KBM-7 (cell line): ENCODE data around the gene DDX1.

Experiments
- DNase-seq: peaks from one replicate; pipeline ENCODE4 v3.0.0-alpha.2; 2015
- in situ Hi-C: fragments of 300-500 bp; cut with MboI; formaldehyde crosslinking; loops from 2 replicates; pipeline ENCODE4 v1.14.3; 2020; ENCODE audit warnings: low sequenced_read_pairs, low pct_unique_long_range_greater_than_20kb, mixed read lengths

DDX1 gene

GRCh38 chr2:15560988-15561573 lies 30.6 kb upstream of the DDX1 start, which contains the start of gene NBAS:
Gene NBAS (minus strand): TSS chr2:15561334. CDS start chr2:15561304, 30 bp downstream.
- in situ Hi-C loops: loop anchor here (25.0 kb wide), 1 partner anchor 399 kb away; no protein-coding TSS in a partner anchor
- DNase-seq: peak; percentile 85

DNA sequence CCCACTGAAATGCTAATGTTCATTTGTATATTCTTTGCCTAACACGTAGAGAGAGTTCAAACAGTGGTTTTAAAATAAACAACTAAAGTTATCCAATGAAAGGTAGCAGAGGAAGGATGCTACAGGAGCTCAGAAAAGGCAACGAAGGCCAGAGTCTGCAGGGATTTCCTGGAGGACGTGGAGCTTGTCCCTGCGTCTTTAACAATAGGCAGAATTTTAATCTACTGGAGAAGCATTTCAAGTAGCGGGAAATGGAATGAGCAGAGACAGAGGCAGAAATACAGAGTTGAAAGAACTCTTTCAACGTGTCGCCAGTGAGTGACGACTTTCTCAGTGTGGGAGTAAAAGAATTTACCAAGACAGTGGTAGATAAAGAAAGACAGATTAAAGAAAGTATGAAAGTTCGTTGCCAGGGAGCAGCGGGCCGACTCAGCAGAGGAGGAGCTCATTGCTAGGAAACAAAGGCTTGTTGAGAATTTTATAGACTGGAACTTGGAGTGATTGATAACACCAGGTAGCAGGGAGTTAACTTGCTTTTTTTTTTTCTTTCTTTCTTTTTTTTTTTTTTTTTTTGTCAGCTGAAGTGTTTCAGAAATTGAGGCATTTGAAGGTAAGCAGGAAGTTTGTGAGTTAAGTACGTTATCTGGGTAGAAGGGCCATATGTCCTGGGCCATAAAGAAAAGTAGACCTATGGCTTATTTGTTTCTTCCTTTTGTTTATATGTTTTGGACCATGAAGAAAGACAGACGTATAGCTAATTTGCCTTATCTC lies 29.9 kb upstream of the DDX1 start:
- in situ Hi-C loops: loop anchor here (25.0 kb wide), 1 partner anchor 399 kb away; no protein-coding TSS in a partner anchor

GRCh38 chr2:15562354-15563031 lies 29.2 kb upstream of the DDX1 start:
- in situ Hi-C loops: loop anchor here (25.0 kb wide), 1 partner anchor 400 kb away; no protein-coding TSS in a partner anchor
- no peak for DNase-seq

More for the DNA sequence above, 29.9 kb upstream of the DDX1 start:
- DNase-seq: peak; percentile 72

DNA sequence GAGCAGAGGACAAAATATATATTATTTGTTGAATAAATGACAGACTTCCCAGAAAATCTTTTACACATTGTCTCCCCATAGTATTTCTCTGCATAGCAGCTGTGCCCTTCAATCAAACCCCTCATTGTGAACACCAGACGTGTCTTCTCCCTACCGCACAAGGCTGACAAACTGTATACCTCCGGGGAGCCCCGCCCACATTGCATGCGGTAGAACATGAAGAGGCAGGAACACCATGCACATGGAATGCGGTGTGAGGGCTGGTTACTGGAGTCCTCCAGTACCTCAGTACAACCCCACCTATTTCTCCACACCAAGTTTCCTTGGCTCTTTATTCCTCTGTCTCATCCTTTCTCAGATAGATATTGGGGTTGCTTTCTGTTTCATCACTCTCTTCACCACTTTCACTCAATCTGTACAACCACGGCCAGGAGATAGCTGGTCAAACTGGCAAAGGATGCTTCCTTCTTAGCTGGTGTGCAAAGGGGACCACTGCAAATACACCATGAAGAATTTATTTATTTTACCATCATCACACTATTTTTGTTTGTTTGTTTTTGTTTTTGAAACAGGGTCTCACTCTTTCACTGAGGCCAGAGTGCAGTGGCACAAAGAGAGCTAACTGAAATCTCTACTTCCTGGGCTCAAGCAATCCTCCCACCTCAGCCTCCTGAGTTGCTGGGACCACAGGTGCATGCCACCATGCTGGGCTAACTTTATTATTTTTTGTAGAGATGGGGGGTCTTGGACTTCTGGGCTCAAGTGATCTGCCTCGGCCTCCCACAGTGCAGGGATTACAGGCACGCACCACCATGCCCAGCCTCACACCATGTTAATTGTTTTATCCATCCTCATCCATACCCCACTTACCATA lies 28.2 kb upstream of the DDX1 start:
- DNase-seq: no peak
- in situ Hi-C loops: loop anchor here (25.0 kb wide), 1 partner anchor 401 kb away; no protein-coding TSS in a partner anchor

GRCh38 chr2:15565392-15565791 lies 26.3 kb upstream of the DDX1 start:
- in situ Hi-C loops: loop anchor here (25.0 kb wide), 1 partner anchor 403 kb away; no protein-coding TSS in a partner anchor
- no peak for DNase-seq

- no peak for DNase-seq
- in situ Hi-C loops: loop anchor here (25.0 kb wide), 1 partner anchor 404 kb away; no protein-coding TSS in a partner anchor
These were observed 25.5 kb upstream of the DDX1 start for GRCh38 chr2:15565994-15566671.

DNA sequence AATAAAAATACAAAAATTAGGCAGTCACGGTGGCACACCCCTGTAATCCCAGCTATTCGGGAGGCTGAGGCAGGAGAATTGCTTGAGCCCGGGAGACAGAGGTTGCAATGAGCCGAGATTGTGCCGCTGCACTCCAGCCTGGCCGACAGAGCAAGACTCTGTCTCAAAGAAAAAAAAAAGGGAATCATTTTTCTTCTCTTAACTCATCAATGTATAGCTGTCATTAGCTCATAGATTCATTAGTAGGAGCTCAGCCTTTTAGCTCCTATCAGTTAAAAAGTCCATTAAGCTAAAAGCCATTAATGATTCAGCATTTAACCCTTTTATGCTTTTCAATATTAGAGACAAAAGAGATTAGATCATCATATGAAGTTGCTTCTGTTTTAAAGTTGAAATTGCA lies 24.8 kb upstream of the DDX1 start:
- in situ Hi-C loops: loop anchor here (25.0 kb wide), 1 partner anchor 405 kb away; no protein-coding TSS in a partner anchor
- DNase-seq: no peak

GRCh38 chr2:15568874-15569273 lies 22.8 kb upstream of the DDX1 start:
- DNase-seq: no peak
- in situ Hi-C loops: loop anchor here (25.0 kb wide), 1 partner anchor 407 kb away; no protein-coding TSS in a partner anchor

GRCh38 chr2:15570104-15570503 lies 21.6 kb upstream of the DDX1 start:
- no peak for DNase-seq
- in situ Hi-C loops: loop anchor here (25.0 kb wide), 1 partner anchor 408 kb away; no protein-coding TSS in a partner anchor

DNA sequence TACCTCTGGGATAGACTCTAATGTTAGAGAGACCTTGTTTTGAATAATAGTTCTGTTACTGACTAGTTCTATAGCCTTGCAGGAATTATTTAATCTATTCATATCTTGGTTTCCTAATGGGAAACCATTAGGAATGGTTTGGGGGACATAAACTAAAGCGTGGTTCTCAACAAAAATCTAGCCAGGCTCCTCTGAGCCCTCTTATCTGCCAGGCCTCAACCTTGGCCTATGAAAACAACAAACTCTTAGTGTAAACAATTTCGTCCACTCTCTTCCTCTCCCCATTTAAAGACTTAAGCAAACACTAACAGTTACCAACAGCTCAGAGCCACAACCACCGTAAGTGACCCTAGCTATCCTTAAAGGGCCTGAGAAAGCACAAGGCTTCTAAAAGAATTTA lies 19.9 kb upstream of the DDX1 start:
- no peak for DNase-seq
- in situ Hi-C loops: loop anchor here (25.0 kb wide), 1 partner anchor 409 kb away; no protein-coding TSS in a partner anchor

- DNase-seq: peak; percentile 84
- in situ Hi-C loops: no loop called here
These were observed 14.5 kb upstream of the DDX1 start for GRCh38 chr2:15577071-15577735.

DNA sequence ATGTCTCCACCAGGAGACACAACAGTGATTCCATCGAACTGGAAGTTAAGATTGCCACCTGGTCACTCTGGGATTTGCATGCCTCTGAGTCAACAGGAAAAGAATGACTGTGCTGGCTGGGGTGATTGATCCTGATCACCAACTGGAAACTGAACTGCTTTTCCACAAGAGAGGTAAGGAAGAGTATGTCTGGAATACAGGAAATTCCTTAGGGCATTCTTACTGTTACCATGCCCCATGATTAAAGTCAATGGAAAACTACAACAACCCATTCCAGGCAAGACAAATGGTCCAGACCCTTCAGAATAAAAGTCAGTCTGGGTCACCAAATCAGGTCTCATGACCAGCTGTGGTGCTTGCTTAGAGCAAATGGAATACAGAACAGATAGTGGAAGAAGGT lies 12.0 kb upstream of the DDX1 start:
- in situ Hi-C loops: no loop called here
- no peak for DNase-seq

DNA sequence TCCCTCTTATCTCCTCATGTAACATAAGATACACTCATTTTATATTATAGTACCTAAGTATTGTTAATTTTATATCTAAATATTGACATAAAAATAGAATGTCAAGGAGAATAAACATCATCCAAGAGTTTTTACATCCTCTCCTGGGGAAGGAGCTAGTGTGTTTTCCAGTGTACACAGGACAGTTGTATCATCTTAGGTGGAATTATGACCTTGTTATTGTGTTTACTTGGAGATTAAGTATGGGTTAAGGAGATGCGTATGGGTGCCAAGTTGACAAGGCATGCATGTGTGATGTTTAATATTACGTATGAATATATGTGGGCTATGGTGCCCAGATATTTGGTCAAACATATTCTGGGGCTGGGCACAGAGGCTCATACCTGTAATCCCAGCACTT lies 11.2 kb upstream of the DDX1 start:
- DNase-seq: no peak
- in situ Hi-C loops: no loop called here

- DNase-seq: no peak
- in situ Hi-C loops: no loop called here
These were observed 8.8 kb upstream of the DDX1 start for GRCh38 chr2:15582710-15583357.

GRCh38 chr2:15583826-15584225 lies 7.8 kb upstream of the DDX1 start:
- in situ Hi-C loops: no loop called here
- no peak for DNase-seq

- in situ Hi-C loops: no loop called here
- no peak for DNase-seq
These were observed 7.4 kb upstream of the DDX1 start for GRCh38 chr2:15584316-15584715.

GRCh38 chr2:15584767-15585469 lies 6.8 kb upstream of the DDX1 start:
- no peak for DNase-seq
- in situ Hi-C loops: no loop called here
